Loucy (cell line): ENCODE measurements around the gene FCGR3B.
"Not testable (repeated sequence)": the region's sequence is repeated elsewhere in the genome, so short reads cannot be mapped to it uniquely, and the experiment has no call there.

Experiments
- H2AFZ ChIP-seq: fragments of 200-600 bp; sonication (generic); 2 replicates; pipeline ENCODE4 v1.6.0; 2016; ENCODE audit warnings: antibody characterized with exemption, mild to moderate bottlenecking, low read length, moderate library complexity
- H3F3A ChIP-seq: fragments of 200-600 bp; 2 replicates; pipeline ENCODE4 v1.6.0; 2016; ENCODE audit warnings: antibody characterized with exemption, low read depth, mild to moderate bottlenecking
- H3K27me3 ChIP-seq: fragments of 200-600 bp; sonication (generic); 2 replicates; pipeline ENCODE4 v1.6.1; 2014; ENCODE audit warnings: low read length, mild to moderate bottlenecking; ENCODE audit not compliant: insufficient read depth, poor library complexity, severe bottlenecking
- H3K36me3 ChIP-seq: fragments of 200-600 bp; sonication (generic); 2 replicates; pipeline ENCODE4 v1.6.1; 2016; ENCODE audit warnings: low read length; ENCODE audit not compliant: insufficient read depth
- H3K4me1 ChIP-seq: fragments of 200-600 bp; sonication (generic); 2 replicates; pipeline ENCODE4 v1.5.1; 2014; ENCODE audit warnings: low read length, mild to moderate bottlenecking; ENCODE audit not compliant: insufficient read depth, poor library complexity, severe bottlenecking
- H3K4me2 ChIP-seq: fragments of 200-600 bp; sonication (generic); 2 replicates; pipeline ENCODE4 v1.6.0; 2014; ENCODE audit warnings: antibody characterized with exemption, low read length, low read depth, mild to moderate bottlenecking; ENCODE audit not compliant: poor library complexity, severe bottlenecking
- H3K4me3 ChIP-seq: fragments of 200-600 bp; sonication (generic); 2 replicates; pipeline ENCODE4 v1.5.1; 2014; ENCODE audit warnings: low read length, mild to moderate bottlenecking, mixed read lengths; ENCODE audit not compliant: poor library complexity, severe bottlenecking
- H3K79me2 ChIP-seq: fragments of 200-600 bp; sonication (generic); 2 replicates; pipeline ENCODE4 v1.6.1; 2014; ENCODE audit warnings: low read length; ENCODE audit not compliant: insufficient read depth
- H3K9ac ChIP-seq: fragments of 200-600 bp; sonication (generic); 2 replicates; pipeline ENCODE4 v1.6.0; 2014; ENCODE audit warnings: mild to moderate bottlenecking, low read depth, low read length, moderate library complexity; ENCODE audit not compliant: poor library complexity, severe bottlenecking
- H3K9me2 ChIP-seq: fragments of 200-600 bp; sonication (generic); replicated peaks from 2 replicates; pipeline ENCODE4 v1.6.1; 2016; ENCODE audit warnings: low read depth, low read length, mixed read lengths
- H3K9me3 ChIP-seq: fragments of 200-600 bp; sonication (generic); 2 replicates; pipeline ENCODE4 v1.6.1; 2014; ENCODE audit warnings: mild to moderate bottlenecking, antibody characterized with exemption, low read length, low read depth; ENCODE audit not compliant: insufficient read depth
- H4K20me1 ChIP-seq: fragments of 200-600 bp; sonication (generic); 2 replicates; pipeline ENCODE4 v1.6.0; 2014; ENCODE audit warnings: antibody characterized with exemption, low read length, mild to moderate bottlenecking; ENCODE audit not compliant: insufficient read depth, poor library complexity, severe bottlenecking
- TF ChIP-seq, protein P1 (sequence below): fragments of 200-600 bp; sonication (generic); conservative IDR thresholded peaks from 2 replicates; pipeline ENCODE4 v1.5.1; 2014; ENCODE audit warnings: mild to moderate bottlenecking, antibody characterized with exemption, low read length

The FCGR3B gene

DNA sequence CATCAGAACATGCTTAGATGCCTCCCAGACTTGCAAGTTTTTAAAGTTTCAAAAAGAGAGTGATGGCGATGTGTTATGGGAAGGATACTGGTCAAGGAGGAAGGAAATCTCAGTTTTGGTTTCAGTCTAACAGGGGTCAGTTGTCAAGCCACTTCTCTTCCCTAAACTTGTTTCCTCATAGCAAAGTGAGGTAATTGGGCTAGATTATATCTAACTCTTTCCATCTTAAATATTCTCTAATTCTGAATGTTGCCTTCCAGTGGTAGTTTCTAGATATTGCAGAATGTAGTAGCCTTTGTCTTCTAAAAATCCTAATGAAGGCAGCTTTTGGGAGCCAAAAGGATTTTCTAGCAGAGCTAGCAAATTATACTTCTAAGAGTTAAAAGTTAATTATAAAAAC is 11.7 kb upstream of the FCGR3B start:
- H3K9ac ChIP-seq, H3F3A ChIP-seq, H3K27me3 ChIP-seq, H4K20me1 ChIP-seq, H3K4me3 ChIP-seq, H2AFZ ChIP-seq, H3K79me2 ChIP-seq, H3K4me1 ChIP-seq, H3K9me2 ChIP-seq, H3K9me3 ChIP-seq, H3K36me3 ChIP-seq, H3K4me2 ChIP-seq: not testable (repeated sequence)
- TF ChIP-seq, protein P1, sequence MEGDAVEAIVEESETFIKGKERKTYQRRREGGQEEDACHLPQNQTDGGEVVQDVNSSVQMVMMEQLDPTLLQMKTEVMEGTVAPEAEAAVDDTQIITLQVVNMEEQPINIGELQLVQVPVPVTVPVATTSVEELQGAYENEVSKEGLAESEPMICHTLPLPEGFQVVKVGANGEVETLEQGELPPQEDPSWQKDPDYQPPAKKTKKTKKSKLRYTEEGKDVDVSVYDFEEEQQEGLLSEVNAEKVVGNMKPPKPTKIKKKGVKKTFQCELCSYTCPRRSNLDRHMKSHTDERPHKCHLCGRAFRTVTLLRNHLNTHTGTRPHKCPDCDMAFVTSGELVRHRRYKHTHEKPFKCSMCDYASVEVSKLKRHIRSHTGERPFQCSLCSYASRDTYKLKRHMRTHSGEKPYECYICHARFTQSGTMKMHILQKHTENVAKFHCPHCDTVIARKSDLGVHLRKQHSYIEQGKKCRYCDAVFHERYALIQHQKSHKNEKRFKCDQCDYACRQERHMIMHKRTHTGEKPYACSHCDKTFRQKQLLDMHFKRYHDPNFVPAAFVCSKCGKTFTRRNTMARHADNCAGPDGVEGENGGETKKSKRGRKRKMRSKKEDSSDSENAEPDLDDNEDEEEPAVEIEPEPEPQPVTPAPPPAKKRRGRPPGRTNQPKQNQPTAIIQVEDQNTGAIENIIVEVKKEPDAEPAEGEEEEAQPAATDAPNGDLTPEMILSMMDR: peak; percentile 34; the same call in 1 of the 2 replicates

DNA sequence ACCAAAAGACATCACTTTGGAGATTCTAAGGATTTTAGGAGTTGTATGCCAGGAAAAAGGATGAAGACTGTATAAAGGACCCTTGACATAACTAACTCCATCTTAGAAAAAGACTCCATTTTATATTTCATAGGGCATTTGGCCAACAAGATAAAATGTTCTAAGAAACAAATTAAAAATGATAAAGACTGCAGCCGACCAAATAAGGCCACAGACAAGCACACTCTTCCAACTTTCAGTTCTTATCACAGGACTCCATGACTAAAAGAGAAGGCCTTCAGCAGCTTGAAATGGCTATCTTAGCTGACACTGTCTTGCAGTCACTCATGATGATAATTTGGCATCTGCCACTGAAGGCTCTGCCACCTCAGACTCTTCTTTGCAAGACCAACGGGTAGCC is 8.2 kb upstream of the FCGR3B start:
- not testable (repeated sequence) for H3K4me2 ChIP-seq, H3K9me2 ChIP-seq, H3K9me3 ChIP-seq, H3K36me3 ChIP-seq, H2AFZ ChIP-seq, H4K20me1 ChIP-seq, H3K9ac ChIP-seq, H3K79me2 ChIP-seq, H3F3A ChIP-seq, H3K4me3 ChIP-seq, H3K27me3 ChIP-seq, H3K4me1 ChIP-seq

DNA sequence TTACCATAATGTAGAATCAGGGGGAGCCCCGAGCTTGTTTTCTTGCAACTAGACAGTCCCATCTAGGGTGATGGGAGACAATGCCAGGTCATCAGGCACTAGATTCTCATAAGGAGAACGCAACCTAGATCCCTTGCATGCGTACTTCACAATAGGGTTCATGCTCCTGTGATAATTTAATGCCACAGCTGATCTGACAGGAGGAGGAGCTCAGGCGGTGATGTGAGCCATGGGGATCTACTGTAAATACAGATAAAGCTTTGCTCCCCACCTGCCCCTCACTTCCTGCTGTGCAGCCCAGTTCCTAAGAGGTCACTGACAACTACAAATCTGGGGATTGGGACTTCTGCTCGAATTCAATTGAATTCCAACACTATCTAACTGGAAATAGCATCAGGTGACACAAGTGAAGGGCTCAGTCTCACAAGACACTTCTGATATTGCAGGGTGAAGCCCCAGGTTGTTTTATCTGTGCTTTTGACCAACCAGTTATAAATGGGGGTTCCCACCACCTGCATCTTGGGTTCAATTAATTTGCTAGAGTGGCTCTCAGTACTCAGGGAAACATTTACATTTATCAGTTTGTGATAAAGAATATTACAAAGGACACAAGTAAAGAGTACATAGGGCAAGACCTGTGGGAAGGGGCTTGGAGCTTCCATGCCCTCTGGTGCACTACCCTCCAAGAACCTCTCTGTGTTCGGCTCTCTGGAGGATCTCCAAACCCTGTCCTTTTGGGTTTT is 7.4 kb upstream of the FCGR3B start:
- not testable (repeated sequence) for H3K4me2 ChIP-seq, H3K36me3 ChIP-seq, H3K9ac ChIP-seq, H3K27me3 ChIP-seq, H2AFZ ChIP-seq, H3K4me1 ChIP-seq, H3K4me3 ChIP-seq, H4K20me1 ChIP-seq, H3K9me2 ChIP-seq, H3K79me2 ChIP-seq, H3K9me3 ChIP-seq, H3F3A ChIP-seq

DNA sequence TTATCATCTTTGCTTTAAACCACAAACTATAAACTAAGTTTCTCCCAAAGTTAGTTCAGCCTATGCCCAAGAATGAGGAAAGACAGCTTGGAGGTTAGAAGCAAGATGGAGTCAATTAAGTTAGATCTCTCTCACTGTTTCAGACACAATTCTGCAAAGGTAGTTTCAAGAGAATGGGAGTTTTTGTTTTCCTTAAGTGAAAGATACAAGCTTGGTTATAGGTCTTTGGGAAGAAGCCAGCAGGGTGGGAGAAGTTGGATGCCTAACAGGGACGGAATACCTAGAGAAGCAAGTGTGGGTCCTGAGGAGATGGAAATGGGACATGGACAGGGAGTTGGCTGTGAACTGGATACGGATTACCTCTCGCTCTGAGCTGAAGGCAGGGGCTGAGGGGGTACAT is 6.0 kb upstream of the FCGR3B start:
- H3K27me3 ChIP-seq, H4K20me1 ChIP-seq, H3K4me3 ChIP-seq, H3K4me2 ChIP-seq, H3K79me2 ChIP-seq, H3K4me1 ChIP-seq, H3K9me2 ChIP-seq, H3K9ac ChIP-seq, H3F3A ChIP-seq, H3K9me3 ChIP-seq, H2AFZ ChIP-seq, H3K36me3 ChIP-seq: not testable (repeated sequence)

DNA sequence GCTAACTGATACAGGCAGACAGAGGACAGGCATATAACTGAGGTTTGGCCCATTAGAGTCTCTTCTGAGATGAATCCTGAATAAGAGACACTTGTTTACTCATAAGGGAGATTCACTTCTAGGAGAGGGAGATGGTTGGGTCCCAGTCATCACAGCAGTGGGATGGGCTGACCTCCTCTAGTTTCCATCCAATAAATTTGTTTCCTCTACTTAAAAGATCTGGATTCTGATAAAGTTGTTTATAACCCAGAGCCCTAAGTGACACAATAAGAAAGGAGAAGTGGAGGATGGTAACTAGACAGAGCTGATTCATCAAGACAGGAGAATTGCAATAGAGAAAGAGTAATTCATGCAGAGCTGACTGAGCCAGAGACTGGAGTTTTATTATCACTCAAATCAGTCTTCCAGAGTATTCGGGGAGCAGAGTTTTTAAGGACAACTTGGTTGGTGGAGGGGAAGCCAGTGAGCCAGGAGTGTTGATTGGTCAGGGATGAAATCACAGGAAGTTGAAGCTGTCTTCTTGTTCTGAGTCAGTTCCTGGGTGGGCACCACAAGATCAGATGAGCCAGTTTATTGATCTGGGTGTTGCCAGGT is 5.3 kb upstream of the FCGR3B start:
- H3K4me1 ChIP-seq, H3K4me3 ChIP-seq, H3K4me2 ChIP-seq, H3K36me3 ChIP-seq, H3K79me2 ChIP-seq, H3F3A ChIP-seq, H3K9ac ChIP-seq, H3K27me3 ChIP-seq, H3K9me2 ChIP-seq, H3K9me3 ChIP-seq, H4K20me1 ChIP-seq: not testable (repeated sequence)
- H2AFZ ChIP-seq: 0 out of 2 replicates have a peak overlapping the region, but pooled peaks have one; percentile 27

DNA sequence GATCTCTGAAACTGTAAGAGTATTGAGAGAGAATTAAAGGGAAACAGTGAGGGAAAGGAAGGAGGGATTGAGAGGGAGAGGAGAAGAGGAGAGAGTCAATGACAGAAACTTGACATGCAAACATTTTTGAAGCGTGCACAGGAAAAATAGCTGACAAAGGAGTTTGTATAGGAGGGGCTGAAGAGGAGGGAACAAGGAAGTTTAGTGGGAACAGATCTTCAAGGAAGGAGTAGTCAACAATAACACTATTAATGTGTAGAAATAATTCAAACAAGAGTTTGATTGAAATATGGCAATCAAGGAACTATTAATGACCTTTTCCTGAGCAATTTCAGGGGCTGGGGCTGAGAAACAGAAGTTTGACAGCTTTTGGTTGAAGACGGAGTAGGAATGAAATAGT is 4.0 kb upstream of the FCGR3B start:
- H3K4me2 ChIP-seq, H3K9me2 ChIP-seq, H3F3A ChIP-seq, H3K79me2 ChIP-seq, H2AFZ ChIP-seq, H3K4me3 ChIP-seq, H3K9ac ChIP-seq, H4K20me1 ChIP-seq, H3K27me3 ChIP-seq, H3K36me3 ChIP-seq, H3K4me1 ChIP-seq, H3K9me3 ChIP-seq: not testable (repeated sequence)
